Prostate gland (tissue), 2 donors: Measurements from ENCODE around the gene MEGF10.

ENCODE experiments used
- CTCF ChIP-seq, 4 experiments: fragments of 200-600 bp in 2 of 4; fragments of 450-650 bp in 2 of 4; sonication (generic) in 2 of 4; IDR thresholded peaks; 1 replicate in 3 of 4; 2 replicates in 1 of 4; pipeline ENCODE4 v1.5.1; 2016 to 2019; ENCODE audit warnings: antibody characterized with exemption in 4 of 4, mild to moderate bottlenecking in 2 of 4, moderate library complexity in 2 of 4
- POLR2A ChIP-seq: fragments of 450-650 bp; IDR thresholded peaks from one replicate; pipeline ENCODE4 v1.6.1; 2016; ENCODE audit warnings: antibody characterized with exemption, mild to moderate bottlenecking

DNA sequence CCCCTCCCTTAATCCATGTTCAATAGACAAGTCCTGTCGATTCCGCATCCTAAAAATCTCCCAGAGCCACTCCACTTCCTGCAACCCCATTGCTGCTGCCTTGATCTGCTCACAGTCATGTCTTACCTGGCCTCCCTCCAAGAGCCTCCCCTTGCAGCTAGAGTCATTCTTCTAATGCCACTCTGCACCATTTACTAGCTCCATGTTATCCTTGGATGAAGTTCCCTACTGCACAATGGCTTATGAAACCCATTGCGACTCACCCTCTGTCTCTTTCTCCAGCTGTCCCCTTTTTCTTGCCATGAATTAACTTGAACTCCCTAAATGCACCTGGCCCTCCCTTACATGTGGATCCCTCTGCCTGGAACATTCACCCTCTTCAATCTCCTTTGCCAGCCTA, 39.5 kb downstream of the MEGF10 start:
- TF ChIP-seq CTCF (IDR thresholded peaks at IDR 0.05) = no peak
- no peak for TF ChIP-seq POLR2A
